K562 (cell line): ENCODE data around the gene DOLPP1. TPM values are rescaled to one million over a fixed set of nuclear protein-coding genes. Genes with fewer than 3 reads are reported as not detected.
A peak's percentile ranks its signal among the peaks of the same experiment; 100 is the strongest.

Experiments used
- ATAC-seq: fragments of 200-7000 bp; cut with Tn5 transposase; 3 replicates; pipeline ENCODE4 v1.9.1; 2020; ENCODE audit warnings: moderate library complexity
- BruUV-seq: library from RNA; stranded (reverse); fragments of 400-500 nt; replicated peaks from 2 replicates; lab custom pipeline; 2021; lab: Mats Ljungman, UMichigan
- CTCF ChIA-PET: fragments of 300-600 bp; formaldehyde crosslinking; extraction: SDS; loops from one replicate; lab custom pipeline; 2021; ENCODE audit warnings: low intra/inter-chr PET ratio; lab: Yijun Ruan, JAX
- POLR2A ChIA-PET: fragments of 300-600, 350-650 bp; sonication (Branson Sonifier 250); formaldehyde crosslinking; extraction: SDS; loops from one replicate; lab custom pipeline; 2021; ENCODE audit warnings: antibody characterized with exemption, inconsistent platforms; lab: Yijun Ruan, JAX
- DNase-seq, 4 experiments: peaks; one replicate each; pipeline versions ENCODE4 v3.0.0 to v3.0.0-alpha.2; 2011 to 2018; ENCODE audit warnings: low spot score in 3 of 4, mixed read lengths in 3 of 4; ENCODE audit errors: extremely low read depth in 1 of 4
- FAIRE-seq: peaks from 2 replicates; lab custom pipeline; 2011; peaks lifted over from hg19 to GRCh38; lab: Jason Lieb, UNC
- H2AFZ ChIP-seq: 2 replicates; pipeline ENCODE4 v1.6.0; 2011; ENCODE audit warnings: low read depth, low read length, control low read depth, inconsistent platforms
- H3K27ac ChIP-seq: fragments of 200-600 bp; 3 replicates; pipeline ENCODE4 v1.8.0; 2011; ENCODE audit warnings: low read depth, mild to moderate bottlenecking, control low read depth, inconsistent platforms, low read length, moderate library complexity, mixed read lengths; ENCODE audit errors: extremely low read depth
- H3K27me3 ChIP-seq, 2 experiments: fragments of 300-600 bp in 1 of 2; 2 replicates in 1 of 2; 3 replicates in 1 of 2; pipeline versions ENCODE4 v1.6.0 to v1.8.0; 2011; ENCODE audit warnings: inconsistent platforms in 2 of 2, low read length in 2 of 2, mild to moderate bottlenecking in 1 of 2, mixed read lengths in 1 of 2, moderate library complexity in 1 of 2; ENCODE audit not compliant: control insufficient read depth in 2 of 2, insufficient read depth in 2 of 2
- H3K36me3 ChIP-seq: fragments of 300-600 bp; 3 replicates; pipeline ENCODE4 v1.8.0; 2011; ENCODE audit warnings: mild to moderate bottlenecking, low read length, inconsistent platforms; ENCODE audit not compliant: control insufficient read depth, insufficient read depth
- H3K4me1 ChIP-seq, 2 experiments: fragments of 200-600 bp in 1 of 2; replicated peaks in 1 of 2; 2 replicates in 1 of 2; 3 replicates in 1 of 2; pipeline versions ENCODE4 v1.5.1 to v1.8.0; 2011; ENCODE audit warnings: inconsistent platforms in 2 of 2, low read length in 2 of 2, mild to moderate bottlenecking in 1 of 2, mixed read lengths in 1 of 2, moderate library complexity in 1 of 2; ENCODE audit not compliant: control insufficient read depth in 2 of 2, insufficient read depth in 2 of 2
- H3K4me2 ChIP-seq: 2 replicates; pipeline ENCODE4 v1.6.1; 2011; ENCODE audit warnings: low read length, control low read depth, inconsistent platforms, mixed read lengths; ENCODE audit not compliant: insufficient read depth
- H3K4me3 ChIP-seq: fragments of 200-600 bp; sonication (generic), shearing (Covaris generic); 2 replicates; pipeline ENCODE4 v1.5.1; 2016; ENCODE audit warnings: control low read depth, inconsistent platforms
- H3K79me2 ChIP-seq: fragments of 200-600 bp; 3 replicates; pipeline ENCODE4 v1.8.0; 2011; ENCODE audit warnings: low read length, inconsistent platforms; ENCODE audit not compliant: control insufficient read depth, insufficient read depth
- H3K9ac ChIP-seq, 2 experiments: 2 replicates each; pipeline versions ENCODE4 v1.6.0 to v1.6.1; 2011; ENCODE audit warnings: low read depth in 2 of 2, low read length in 2 of 2, control low read depth in 1 of 2, inconsistent platforms in 1 of 2, mild to moderate bottlenecking in 1 of 2, mixed read lengths in 1 of 2; ENCODE audit not compliant: insufficient read depth in 1 of 2
- H3K9me1 ChIP-seq: one replicate; pipeline ENCODE4 v1.6.0; 2011; ENCODE audit warnings: inconsistent platforms, mild to moderate bottlenecking, low read length, moderate library complexity; ENCODE audit not compliant: control insufficient read depth, insufficient read depth
- H3K9me3 ChIP-seq: replicated peaks from 2 replicates; pipeline ENCODE4 v1.5.1; 2011; ENCODE audit warnings: low read depth, low read length, inconsistent platforms; ENCODE audit not compliant: control insufficient read depth, insufficient read depth
- H4K20me1 ChIP-seq: replicated peaks from 2 replicates; pipeline ENCODE4 v1.6.1; 2011; ENCODE audit warnings: low read length, inconsistent platforms, mixed read lengths; ENCODE audit not compliant: control insufficient read depth, insufficient read depth
- FUS ChIP-seq: fragments of 200-400 bp; formaldehyde crosslinking; optimal IDR thresholded peaks from 2 replicates; pipeline ENCODE3; 2017; ENCODE audit warnings: low read depth, low read length
- HDAC6 ChIP-seq: IDR thresholded peaks from 2 replicates; pipeline ENCODE4 v1.6.1; 2012; ENCODE audit warnings: low read depth, mild to moderate bottlenecking, control low read depth, inconsistent platforms, low read length, moderate library complexity
- NR3C1 ChIP-seq: sonication (generic); formaldehyde crosslinking; IDR thresholded peaks from 2 replicates; pipeline ENCODE4 v1.8.1; 2022; ENCODE audit warnings: missing genetic modification reagents
- ZNF707 ChIP-seq: fragments of 250-450 bp; sonication (Bioruptor Pico); conservative IDR thresholded peaks from 2 replicates; pipeline ENCODE4 v1.8.0; 2022; ENCODE audit warnings: inconsistent platforms, mild to moderate bottlenecking, moderate library complexity
- WGBS: fragments of 100-300 bp; shearing (Covaris generic); methylation state at CpG from one replicate; pipeline ENCODE4 v1.1.6; 2016; ENCODE audit warnings: low coverage, mixed read lengths; ENCODE audit not compliant: insufficient coverage; ENCODE audit errors: missing lambda C conversion rate; 5-methylcytosine and 5-hydroxymethylcytosine counted together
- in situ Hi-C: fragments of 300-500 bp; cut with MboI; formaldehyde crosslinking; loops from 4 replicates; pipeline ENCODE4 v1.15.0; 2018; ENCODE audit warnings: inconsistent platforms, mixed read lengths
- intact Hi-C: fragments of 100-400 bp; cut with micrococcal nuclease; formaldehyde crosslinking; loops from 2 replicates; pipeline ENCODE4 v1.14.2; 2022
- polyA plus RNA-seq, 8 experiments: library from polyadenylated mRNA; depleted of rRNA in 4 of 8; stranded (reverse) in 5 of 8; unstranded in 3 of 8; fragments of >200 nt; fragmentation: Nextera tagmentation in 2 of 8; fragmentation: Illumina TruSeq in 1 of 8; extraction: Ambion mirVana in 2 of 8; extraction: Trizol in 1 of 8; gene quantifications; 2 replicates each; pipeline versions ENCODE4 v1.2.1 to v1.2.3, GENCODE V29; 2011 to 2014; ENCODE audit warnings: inconsistent platforms in 1 of 8, missing spikeins in 1 of 8
- total RNA-seq, 7 experiments: library from RNA; depleted of rRNA in 6 of 7; stranded (reverse); fragments of >200 nt in 6 of 7; fragmentation: Illumina TruSeq in 2 of 7; extraction: Trizol in 2 of 7; gene quantifications; 2 replicates each; pipeline versions ENCODE4 v1.2.1 to v1.2.3, GENCODE V29; 2011 to 2021; ENCODE audit warnings: low replicate concordance in 1 of 7
- TF ChIP-seq, protein P1 (sequence below): sonication (generic); formaldehyde crosslinking; IDR thresholded peaks from 2 replicates; pipeline ENCODE4 v1.8.0; 2022; ENCODE audit warnings: mild to moderate bottlenecking, missing genetic modification reagents
- TF ChIP-seq, protein P2 (sequence below): sonication (generic); formaldehyde crosslinking; IDR thresholded peaks from 2 replicates; pipeline ENCODE4 v1.8.0; 2022; ENCODE audit warnings: missing genetic modification reagents, mild to moderate bottlenecking, borderline replicate concordance

DOLPP1 gene
- total and polyA plus RNA-seq, 9 of the 15 experiments (the other 6 are each of a cell fraction or from before 2014, with no cell fraction given) = 3.0 to 39.8 (median 30.5) TPM

DNA sequence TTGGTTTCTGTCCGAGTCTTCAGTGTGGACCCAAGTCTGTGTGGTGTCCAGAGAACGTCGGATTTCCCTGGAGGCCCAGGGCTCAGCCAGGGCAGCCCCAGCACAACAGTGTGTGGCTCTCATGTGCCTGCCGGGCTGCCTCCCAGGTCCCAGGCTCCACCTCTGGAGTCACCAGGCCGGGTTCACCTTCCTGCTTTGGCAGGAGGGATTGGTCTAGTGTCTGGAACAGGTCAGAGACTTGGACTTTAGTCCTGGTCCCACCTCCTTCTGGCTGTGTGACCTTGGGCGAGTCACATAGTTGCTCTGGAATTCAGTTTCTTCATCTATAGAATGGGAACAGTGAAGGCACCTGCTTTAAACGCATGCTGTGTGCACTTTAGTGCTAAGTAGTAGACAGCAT, 3.2 kb downstream of the DOLPP1 start:
- no peak overlapping the region for H2AFZ ChIP-seq
- no peaks in the 10 kb centered on the region; the same call in 1 of the 2 replicates for H4K20me1 ChIP-seq
- no TSS peak for BruUV-seq
- no peak for FAIRE-seq
- H3K36me3 ChIP-seq = peaks cover 62% of the 10 kb centered on the region
- no peaks in the 10 kb centered on the region for H3K27me3 ChIP-seq
- no peak for DNase-seq
- no peaks in the 10 kb centered on the region for H3K9me3 ChIP-seq
- in situ Hi-C loops = no loop called here
- 79% methylated on average over 7 of the region's 7 CpGs for WGBS
- H3K79me2 ChIP-seq = peaks cover 46% of the 10 kb centered on the region
- H3K4me3 ChIP-seq = no peak overlapping the region
- H3K4me2 ChIP-seq = no peak overlapping the region
- no peaks in the 10 kb centered on the region for H3K9me1 ChIP-seq
- POLR2A ChIA-PET = interaction anchor here (1.0 kb wide), 1 partner anchor 17 kb away, joined by 3 read pairs; no protein-coding TSS in a partner anchor
- no peak for ATAC-seq
- TF ChIP-seq NR3C1 (CRISPR knock-in tag) (no peak), HDAC6 (no peak), ZNF707 (CRISPR knock-in tag) (no peak), FUS (no peak)
- TF ChIP-seq, protein P1, sequence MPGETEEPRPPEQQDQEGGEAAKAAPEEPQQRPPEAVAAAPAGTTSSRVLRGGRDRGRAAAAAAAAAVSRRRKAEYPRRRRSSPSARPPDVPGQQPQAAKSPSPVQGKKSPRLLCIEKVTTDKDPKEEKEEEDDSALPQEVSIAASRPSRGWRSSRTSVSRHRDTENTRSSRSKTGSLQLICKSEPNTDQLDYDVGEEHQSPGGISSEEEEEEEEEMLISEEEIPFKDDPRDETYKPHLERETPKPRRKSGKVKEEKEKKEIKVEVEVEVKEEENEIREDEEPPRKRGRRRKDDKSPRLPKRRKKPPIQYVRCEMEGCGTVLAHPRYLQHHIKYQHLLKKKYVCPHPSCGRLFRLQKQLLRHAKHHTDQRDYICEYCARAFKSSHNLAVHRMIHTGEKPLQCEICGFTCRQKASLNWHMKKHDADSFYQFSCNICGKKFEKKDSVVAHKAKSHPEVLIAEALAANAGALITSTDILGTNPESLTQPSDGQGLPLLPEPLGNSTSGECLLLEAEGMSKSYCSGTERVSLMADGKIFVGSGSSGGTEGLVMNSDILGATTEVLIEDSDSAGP (CRISPR knock-in tag) = no peak
- TF ChIP-seq, protein P2, sequence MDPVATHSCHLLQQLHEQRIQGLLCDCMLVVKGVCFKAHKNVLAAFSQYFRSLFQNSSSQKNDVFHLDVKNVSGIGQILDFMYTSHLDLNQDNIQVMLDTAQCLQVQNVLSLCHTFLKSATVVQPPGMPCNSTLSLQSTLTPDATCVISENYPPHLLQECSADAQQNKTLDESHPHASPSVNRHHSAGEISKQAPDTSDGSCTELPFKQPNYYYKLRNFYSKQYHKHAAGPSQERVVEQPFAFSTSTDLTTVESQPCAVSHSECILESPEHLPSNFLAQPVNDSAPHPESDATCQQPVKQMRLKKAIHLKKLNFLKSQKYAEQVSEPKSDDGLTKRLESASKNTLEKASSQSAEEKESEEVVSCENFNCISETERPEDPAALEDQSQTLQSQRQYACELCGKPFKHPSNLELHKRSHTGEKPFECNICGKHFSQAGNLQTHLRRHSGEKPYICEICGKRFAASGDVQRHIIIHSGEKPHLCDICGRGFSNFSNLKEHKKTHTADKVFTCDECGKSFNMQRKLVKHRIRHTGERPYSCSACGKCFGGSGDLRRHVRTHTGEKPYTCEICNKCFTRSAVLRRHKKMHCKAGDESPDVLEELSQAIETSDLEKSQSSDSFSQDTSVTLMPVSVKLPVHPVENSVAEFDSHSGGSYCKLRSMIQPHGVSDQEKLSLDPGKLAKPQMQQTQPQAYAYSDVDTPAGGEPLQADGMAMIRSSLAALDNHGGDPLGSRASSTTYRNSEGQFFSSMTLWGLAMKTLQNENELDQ (CRISPR knock-in tag) = no peak
- peak overlapping the region in 1 of 2 experiments; percentile 60; a peak in 2 of 4 replicates for H3K9ac ChIP-seq
- H3K27ac ChIP-seq = no peak overlapping the region
- H3K4me1 ChIP-seq = peaks cover 4 to 43% of the 10 kb centered on the region in 2 experiments; a peak in 4 of 5 replicates
- intact Hi-C loops = loop anchor here (5.0 kb wide), 1 partner anchor 47 kb away; the partner anchor contains the start of gene MIGA2
- CTCF ChIA-PET = interaction anchor here (0.6 kb wide), 1 partner anchor 56 kb away, joined by 3 read pairs; the partner anchor contains the start of gene SH3GLB2
